Measurements from ENCODE around the gene TRIP10.

DNA sequence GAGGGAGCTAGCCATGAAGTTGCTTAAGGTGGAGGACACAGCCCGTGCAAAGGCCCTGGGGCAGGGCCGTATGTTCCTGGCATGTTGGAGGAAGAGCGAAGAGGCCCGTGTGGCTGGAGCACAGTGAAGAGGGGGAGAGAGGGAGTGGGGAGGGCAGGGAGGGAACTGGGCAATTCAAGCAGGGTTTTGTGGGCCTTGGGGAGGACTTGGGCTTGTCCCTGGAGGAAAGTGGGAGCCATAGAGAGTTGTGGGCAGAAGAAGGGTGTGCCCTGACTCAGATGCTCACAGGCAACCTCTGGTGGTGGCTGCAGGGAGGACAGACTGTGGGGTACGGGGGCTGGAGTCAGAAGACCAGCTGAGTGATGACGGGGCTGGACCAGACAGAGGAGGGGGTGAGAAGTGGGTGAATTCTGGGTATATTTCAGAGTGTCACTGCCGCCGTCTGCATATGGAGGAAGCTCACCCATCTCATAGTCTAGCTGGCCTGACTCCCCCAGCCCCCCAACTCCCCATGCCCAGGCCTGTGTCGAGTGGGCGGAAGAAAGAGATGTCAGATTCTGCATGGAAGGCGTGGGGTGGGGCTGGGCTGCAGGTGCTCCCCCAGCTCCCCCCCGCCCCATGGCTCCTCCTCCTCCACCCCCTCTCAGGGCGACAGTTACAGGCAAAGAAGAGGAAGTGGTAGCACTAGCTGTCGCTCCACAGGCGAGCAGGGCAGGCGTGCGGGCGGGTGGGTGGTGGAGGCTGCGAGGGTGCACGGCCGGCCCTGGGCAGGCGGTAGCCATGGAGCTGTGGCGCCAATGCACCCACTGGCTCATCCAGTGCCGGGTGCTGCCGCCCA, 32.8 kb downstream of the TRIP10 start, which contains the start of gene VAV1:
- TF ChIP-seq CTCF (IDR thresholded peaks at IDR 0.05; ENCODE audit: low read length) = peak; percentile 74
- no peak for TF ChIP-seq EZH2phosphoT487 (IDR thresholded peaks at IDR 0.05; ENCODE audit: low read length)
- TF ChIP-seq EZH2 (optimal IDR thresholded peaks at IDR 0.05; ENCODE audit: low read depth, low read length) = no peak

Measured in MM.1S (cell line).